Limb (tissue), 2 donors: ENCODE data around the gene MOB3B.
A peak's percentile ranks its signal among the peaks of the same experiment; 100 is the strongest.
"Not testable (repeated sequence)": the region's sequence is repeated elsewhere in the genome, so short reads cannot be mapped to it uniquely, and the experiment has no call there.

ENCODE experiments used
- DNase-seq, 2 donors: peaks; one replicate each; pipeline ENCODE4 v3.0.0-alpha.2; 2016; ENCODE audit errors: extremely low spot score in 2 of 2

MOB3B gene

DNA sequence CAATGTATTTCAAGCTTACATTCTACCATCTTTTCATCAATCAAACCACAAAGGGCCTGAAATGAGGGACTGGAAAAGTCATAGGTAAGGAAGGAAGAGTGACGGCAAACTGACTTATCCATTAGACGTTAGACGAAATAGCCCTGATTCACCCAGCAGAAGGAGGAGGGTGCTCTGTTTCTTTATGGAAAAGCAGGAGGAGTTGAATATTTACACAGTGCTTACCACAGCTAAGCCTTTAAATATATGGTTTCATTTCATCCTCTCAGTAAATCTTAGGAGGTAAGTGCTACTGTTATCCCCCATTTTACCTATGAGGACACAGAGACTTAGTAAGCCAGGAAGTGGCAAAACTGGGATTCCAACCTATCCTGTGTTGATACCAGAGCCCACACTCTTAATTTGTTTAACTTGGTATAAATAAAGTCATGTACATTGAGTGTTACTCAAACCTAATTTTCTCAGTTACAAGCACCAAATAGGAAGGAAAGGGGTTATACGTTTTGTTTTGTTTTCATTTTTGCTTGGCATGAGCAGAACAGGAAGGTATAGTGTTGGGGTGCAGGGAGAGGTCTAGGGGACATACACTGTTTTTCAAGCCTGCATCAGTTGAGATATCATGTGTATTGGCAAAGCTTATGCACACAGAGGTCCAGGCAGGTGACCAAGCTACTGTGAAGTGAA lies 103.6 kb downstream of the MOB3B start:
- DNase-seq = no peak

DNA sequence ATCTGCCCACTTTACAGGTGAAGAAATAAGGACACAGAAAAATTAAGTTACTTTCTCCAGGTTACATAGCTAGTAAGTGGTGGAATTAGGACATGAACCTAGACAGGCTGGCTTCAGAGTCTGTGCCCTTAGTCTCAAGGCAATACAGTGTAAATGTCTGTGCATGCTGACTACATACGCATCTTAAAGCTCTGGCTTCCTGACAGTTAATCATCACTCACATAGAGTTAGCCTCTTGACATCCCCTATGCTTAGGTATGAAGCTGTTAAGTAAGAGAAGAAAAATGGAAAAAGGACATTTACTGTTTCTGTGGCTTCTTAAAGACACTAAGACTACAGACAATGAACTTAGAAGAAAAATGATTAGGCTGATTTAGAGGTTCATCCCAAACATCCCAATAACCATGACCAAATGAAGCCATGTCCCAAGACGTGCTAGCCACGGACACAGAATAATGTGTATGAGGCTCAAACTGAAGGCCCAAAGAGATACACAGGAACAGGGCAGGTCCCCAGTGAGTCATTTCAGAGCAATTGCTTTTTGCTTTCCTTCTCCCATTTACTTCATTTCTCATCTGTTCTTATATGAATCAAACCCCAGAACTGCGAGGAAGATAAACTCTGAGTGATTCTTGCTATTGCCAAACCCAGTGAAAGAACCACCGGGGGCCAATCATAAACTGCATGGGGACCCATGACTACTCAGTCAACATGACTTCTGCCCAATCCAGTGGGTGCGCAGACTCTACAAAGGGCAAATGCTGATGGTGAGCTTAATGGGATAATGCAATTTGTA lies 105.5 kb downstream of the MOB3B start:
- DNase-seq = no peak

DNA sequence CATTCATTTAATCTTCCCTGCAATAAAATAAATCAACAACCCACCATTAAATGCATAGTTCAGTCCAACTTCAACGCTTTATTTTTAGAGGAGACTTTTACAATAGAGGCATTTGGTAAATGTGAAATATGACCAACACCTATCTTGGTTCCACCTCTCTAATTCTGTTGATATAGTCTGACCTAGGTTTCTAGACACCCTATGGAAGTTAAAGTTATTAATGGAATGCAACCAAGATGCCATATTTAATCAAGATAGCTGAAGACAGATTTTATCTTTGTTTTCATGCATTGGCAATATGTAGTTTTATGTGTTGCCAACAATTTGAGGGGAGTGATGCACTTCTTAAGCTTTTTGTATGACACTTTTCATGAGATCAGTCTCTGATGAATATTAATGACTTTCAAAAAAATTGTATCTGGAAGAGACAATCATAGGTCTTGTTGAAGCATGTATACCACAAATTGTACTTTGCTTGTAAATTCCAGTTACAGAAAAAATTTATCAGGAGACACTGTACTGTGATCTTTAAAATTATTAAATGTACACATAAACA lies 107.3 kb downstream of the MOB3B start:
- DNase-seq = no peak

DNA sequence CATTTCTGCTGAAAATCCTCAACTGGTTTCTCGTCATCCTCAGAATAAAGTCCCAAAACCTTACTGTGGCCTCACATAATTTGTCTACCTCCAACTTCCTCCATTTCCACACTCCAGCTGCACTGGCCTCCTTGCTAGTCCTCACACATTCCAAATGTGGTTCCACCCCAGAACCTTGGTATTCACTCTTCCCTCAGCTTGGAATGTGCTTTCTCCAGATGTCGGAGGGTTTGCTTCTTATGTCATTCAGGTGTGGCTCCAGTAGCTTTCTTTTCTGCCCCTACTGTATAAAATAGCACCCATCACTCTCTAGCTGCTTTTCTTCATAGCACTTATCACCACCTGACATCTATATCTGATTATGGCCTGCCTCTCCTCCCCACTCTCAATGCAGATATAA lies 108.0 kb downstream of the MOB3B start:
- no peak for DNase-seq

DNA sequence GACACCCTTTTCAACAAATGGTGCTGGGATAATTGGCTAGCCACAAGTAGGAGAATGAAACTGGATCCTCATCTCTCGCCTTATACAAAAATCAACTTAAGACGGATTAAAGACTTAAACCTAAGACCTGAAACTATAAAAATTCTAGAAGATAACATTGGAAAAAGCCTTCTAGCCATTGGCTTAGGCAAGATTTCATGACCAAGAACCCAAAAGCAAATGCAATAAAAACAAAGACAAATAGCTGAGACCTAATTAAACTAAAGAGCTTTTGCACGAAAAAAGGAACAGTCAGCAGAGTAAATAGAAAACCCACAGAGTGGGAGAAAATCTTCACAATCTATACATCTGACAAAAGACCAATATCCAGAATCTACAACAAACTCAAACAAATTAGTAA lies 110.1 kb downstream of the MOB3B start:
- DNase-seq = not testable (repeated sequence)

DNA sequence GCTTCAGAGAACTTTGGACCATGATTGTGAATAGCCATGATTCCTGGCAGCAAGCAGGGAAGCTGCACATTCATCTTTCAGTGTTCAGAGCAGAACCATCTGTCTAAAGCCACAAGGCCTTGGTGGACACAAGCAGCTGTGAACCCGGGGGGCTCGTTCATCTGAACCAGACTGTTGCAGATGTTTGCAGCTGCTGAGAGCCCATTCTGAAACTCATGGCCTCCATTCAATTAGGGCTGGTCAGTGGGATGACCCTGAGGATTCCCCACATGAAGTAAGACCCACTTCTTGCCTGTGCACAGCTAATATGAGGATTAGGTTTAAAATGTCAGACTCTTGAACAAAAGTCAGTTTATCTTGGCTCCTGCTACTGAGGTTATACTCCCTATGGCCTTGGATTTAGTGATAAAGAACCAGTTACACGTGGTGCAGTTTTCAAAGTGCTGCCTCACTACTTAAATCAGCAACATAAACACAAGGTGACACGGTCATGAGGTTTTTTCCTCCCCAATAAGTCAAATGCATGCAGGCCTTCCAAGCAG lies 115.3 kb downstream of the MOB3B start:
- peak; percentile 68 to 84 for DNase-seq

DNA sequence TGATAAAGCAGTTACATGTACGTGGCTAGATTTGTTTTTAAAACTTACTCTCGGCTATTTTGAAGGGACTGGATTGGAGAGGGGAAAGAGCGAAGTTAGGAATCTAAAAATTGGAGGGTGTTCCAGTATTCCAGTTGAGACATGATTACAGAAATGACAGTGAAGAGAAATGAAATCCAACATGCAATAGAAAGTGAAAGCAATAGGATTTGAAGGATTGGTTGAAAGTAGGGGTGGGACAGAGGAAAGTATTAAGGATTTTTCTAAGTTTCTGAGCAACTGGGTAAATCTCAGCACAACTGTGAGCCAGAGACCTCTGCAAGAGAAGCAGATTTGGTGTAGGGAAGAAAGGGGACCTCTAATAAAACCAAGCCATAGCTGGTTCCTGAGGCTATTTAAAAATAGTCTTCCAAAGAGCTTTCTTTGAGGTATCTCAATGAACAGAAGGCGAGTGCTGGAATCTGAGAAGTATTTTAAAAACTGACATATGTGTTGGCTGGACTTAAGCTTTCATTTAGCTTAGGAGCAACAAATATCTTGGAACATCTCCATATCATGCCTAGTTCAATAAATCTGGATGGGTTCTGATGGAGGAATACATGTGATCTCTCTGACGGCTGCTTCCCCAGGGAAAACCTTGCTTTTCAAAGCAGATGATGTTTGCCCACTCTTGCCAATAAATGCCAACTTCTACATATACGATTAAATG lies 115.9 kb downstream of the MOB3B start:
- no peak for DNase-seq

DNA sequence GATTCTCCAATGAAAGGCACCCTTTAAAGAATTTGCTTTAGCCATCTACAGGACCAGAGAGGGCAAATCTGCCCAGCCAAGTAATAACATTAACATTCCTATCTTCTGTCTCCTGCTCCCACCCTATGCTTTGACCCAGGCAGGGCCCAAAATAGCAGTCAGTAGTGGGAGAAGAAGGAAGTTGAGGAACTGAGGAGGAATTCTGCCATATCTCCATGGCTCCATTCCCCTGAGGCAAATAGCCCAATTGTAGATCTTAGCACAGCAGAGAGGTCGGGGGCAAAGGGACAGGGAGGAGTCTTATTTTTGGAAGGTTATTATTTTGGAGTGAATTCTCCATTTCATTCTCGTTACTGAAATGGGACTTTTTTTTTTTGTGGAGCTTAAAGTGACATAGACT lies 116.7 kb downstream of the MOB3B start:
- DNase-seq = no peak

DNA sequence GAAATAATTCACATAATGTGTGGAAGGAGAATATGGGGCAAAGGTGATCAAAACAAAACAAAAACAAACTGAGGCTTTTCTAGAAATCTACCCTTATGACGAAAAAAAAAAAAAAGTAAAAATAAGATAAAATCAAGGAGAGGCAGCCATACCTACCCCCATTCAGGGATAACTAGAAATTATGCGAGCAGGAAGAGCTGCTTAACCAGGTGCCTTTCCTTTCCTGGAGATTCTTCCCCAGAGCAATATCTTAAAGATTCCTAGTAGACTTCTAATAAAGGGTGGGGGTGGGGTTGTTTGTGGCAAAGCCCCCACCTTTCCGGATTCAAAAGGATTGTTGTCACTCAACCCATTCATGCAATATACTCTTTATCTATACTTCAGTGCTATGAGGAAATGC lies 117.5 kb downstream of the MOB3B start:
- DNase-seq = no peak

DNA sequence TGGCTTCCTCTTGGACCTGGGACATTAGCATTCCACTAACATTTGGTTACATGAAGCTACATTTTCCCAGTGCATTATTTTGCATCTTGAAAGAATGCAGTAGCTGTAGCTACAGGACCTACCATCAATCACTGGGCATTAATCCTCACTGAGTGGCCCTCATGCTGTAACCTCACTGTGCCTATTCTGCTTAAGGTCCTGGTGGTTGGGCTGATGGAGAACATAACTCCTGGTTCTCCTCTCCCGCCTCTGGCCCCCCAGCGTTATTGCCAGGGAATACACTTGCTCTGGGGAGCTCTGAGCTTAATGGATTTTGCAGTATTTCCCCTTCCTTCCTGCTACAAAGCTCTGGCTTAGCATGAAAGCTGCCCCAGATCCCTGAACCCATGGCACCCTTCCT lies 121.1 kb downstream of the MOB3B start:
- no peak for DNase-seq

DNA sequence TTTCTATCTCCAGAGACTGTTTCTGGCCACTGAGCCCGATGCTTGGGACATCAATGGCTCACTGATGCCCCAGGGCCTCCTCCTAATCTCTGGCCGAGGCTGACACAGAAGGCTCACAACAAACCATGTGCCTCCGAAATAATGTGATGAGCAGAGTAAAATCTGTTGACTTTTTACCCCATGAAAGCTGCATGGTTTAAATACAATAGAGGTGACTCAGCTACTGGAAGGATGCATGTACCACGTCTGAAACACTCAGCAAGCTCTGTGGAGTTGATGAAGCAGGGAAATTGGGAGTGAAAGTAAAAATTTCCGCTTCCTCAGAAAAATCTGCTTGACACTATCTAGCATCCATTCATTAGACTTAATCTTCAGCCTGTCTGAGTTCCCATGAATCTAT lies 121.6 kb downstream of the MOB3B start:
- DNase-seq = no peak

DNA sequence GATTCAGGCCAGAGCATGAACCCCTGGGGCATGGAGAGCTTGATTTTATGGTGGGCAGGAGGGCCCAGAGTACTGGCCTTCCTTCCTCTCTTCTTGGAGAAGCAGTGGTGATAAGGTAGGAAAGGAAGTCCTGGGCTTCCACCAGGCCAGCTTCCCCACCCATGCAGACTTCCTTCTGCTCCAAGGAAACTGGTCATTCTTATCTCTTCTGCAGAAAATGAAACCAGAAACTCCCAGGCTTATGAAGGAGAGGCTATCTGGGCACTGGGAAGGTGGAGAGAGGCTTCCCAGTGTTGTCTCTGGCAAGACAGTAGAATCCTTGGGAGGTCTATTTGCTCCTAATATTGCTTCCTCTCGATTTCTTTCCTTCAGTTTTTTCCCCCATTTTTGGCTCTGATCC lies 122.1 kb downstream of the MOB3B start:
- no peak for DNase-seq

DNA sequence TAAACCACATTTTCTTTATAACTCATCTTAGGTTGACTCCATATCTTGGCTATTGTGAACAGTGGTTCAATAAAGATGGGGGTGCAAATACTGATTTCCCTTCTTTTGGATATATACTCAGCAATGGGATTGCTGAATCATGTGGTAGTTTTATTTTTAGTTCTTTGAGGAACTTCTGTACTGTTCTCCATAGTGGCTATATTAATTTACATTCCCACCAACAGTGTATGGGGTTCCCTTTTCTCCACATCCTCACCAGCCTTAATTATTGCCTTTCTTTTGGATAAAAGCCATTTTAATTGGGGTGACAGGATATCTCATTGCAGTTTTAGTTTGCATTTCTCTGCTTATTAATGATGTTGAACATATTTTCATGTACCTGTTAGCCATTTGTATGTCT lies 125.0 kb downstream of the MOB3B start:
- no peak for DNase-seq

DNA sequence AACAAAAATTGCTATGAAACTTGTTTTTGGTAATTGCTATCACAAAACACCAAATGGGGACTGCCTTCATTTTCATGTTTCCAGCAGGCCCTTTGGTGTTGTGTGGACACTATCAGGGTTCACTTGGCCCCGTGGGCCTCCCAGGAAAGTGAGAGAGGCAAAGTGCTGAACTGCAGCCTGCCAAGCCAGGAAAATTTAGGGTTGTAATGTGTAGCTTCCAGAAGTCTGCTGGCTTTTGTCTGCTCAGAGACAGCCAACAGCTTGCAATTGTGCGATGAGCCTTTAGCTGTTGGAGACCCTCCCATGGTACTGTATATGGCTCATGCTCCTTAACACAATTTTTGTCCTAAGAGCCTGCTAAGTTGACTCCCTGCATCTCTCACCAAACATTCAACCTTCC lies 127.0 kb downstream of the MOB3B start:
- no peak for DNase-seq

DNA sequence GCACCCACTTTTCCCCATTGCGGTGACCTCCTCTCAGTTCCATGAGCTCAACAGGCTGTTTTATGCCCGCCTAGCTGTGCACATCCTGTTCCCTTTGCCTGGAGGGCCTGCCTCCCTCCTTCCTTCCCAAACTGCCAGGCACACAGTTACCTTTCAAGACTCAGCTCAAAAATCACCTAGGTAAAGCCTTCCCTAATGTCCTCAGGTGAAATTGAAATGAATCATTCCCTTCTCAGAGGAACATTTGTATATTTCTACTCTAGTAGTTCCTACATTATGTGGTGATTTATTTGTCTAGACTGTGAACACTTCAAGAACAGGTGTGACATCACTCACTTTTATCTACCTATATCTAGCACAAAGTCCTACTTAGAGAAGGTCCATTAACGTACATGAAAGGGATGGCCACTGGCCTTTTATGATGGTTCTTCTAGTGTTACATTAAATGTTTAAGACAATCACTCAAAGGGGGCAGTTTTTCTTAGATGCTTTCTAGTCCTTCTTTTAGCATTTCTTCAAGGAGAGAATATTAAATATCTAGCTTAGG lies 129.2 kb downstream of the MOB3B start:
- no peak for DNase-seq

DNA sequence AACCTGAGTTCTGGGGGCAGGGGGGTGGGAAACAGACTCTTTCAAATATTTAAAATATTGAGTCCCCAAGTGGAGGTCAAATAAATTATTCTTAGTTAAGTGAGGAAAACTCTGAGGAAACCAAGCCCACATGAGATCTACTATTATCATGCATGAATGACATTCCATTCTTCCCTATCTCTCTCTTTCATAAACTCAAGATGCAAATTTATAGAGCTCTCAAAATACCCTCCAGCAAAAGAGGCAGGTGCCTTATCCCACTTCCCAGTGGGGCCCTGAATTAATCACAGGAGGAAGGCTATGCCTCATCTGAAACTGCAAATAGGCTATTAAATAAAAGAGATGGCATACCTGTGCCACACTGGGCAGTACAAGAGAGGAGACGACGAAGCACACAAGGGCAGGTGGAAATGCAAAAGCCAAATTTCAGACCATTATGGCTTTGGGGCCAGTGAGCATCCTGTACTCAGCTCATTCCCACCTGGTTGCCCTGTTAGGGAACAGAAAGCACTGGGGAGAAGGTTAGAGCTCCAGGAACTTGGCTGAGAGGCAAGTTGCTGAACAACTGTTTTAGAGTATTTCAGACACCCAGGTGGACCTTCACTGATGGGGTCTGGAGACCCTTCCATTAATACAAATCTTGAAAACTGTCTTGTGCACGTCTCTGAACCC lies 130.5 kb downstream of the MOB3B start:
- no peak for DNase-seq

DNA sequence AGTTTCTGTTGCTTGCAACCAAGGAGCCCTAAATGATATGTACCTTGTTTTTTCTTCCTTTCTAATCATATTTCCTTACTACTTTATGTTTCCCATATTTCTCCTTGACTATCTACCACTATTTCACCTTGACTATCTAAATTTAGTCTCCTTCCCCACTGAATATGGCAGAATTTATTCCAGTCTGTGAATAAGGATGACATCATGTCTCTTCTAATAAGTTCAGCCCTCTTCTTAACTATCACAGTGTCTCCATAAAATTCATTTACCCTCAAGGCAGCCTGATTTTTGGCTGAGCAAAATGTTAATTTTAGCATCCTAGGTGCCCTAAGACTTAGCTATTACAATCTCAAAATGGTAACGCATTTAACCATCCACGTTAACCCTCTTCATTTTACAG lies 133.1 kb downstream of the MOB3B start:
- no peak for DNase-seq

DNA sequence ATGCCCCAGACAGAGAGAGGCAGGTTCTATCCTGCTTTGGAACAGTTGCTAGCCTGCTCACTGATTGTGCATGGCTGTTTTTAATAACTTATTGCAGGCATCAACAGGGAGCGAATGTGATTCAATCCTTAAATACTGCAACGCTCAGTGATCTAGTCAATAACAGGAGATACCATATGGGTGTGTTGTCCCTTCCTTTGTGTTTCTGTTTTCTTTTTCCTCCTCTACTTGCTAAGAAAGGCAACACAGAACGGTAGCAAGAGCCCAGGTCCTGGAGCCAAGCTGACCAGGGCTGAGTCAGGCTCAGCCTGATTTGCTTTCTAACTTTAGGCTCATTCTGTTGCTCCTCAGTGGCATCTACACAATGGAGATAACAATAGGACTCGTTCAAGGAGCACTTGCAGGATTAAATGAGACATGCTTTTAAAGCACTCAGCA lies 134.1 kb downstream of the MOB3B start:
- no peak for DNase-seq

DNA sequence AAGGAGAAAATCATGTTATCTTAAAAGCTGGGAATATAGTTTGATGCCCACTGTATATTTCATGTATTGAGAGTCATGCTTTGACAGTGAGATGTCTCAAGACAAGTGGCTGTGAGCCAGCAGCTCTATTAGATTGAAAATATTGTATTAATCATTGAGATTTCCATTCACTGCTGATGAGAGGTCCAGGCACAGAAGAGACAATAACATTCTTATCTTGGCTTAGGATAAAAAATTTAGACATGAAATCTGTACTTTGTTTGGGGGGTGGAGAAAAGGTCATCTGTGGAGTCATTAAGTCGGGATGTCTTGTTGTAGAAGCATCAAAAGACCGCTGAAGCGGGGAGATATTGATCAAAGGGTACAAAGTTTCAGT lies 134.8 kb downstream of the MOB3B start:
- DNase-seq = no peak

DNA sequence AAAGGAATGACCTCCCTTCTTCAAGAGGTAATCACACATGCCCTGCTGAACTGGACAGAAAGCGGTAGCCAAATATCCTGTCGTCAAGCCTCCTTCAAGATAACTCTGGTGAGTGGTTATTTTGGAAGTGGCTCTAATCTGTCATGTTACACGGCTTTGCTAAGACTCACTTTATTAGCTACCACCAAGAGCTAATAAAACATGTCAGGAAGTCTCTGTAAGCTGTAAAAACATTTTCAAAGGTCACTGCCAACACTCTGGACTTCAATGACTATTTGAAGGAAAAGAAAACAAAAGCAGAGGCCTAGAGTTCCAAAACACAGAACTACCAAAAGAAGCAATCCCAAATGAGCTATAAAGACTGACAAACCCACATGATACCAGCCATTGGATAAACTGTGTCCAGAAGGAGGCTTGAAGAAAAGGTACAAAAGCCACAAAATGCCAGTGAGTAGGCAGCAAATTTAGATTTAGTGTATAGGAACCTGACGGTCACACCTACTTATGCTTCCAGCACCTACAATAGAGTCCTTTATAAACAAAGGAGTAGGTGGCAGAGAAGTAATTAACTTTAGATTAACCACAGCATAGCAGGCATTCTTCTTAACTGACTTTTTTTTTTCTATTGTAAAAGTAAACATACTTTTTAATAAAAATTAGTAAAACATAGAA lies 135.3 kb downstream of the MOB3B start:
- no peak for DNase-seq
